ENCODE measurements around the gene TNRC6A. TPM values are rescaled to one million over a fixed set of nuclear protein-coding genes. Genes with fewer than 3 reads are reported as not detected.

The TNRC6A gene
- total and polyA plus RNA-seq, 10 of the 15 experiments (the other 5 are each of a cell fraction or from before 2014, with no cell fraction given) = 4.6 to 41.3 (median 29.7) TPM

DNA sequence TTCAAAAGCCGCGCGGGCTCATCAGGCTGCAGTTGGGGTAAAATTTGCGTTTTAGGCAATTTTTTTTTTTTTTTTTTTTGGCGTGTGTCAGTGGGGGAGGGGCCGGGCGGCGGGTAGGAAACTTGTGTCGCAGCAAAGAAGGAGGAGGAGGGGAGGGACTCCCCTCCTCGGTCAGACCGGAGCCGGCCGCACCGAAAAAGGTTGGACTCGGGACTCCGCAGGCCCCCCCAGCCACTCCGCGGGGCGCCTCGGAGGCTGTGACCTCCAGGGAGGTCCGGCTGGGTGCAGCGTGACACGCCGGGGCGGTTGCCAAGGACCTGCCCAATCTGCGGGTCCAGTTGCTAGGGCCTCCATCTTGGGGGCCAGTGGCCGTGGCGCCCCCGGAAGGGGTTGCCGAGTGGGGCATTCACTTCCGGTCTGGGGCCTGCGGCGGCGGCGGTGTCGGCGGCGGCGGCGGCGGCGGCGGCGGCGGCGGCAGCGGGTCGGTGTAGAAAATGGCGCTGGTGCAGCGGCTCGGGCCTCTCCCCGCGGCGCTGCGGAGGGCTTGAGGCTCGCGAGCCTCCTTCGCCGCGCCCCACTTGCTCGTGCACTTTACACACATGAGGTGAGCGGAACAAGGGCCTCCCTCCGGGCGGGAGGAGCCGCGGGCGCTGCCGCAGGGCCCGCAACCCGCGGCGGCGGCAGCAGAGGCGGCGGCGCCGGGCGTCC lies at the start of gene TNRC6A (continued):
- TF ChIP-seq, protein P1, sequence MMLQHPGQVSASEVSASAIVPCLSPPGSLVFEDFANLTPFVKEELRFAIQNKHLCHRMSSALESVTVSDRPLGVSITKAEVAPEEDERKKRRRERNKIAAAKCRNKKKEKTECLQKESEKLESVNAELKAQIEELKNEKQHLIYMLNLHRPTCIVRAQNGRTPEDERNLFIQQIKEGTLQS (IDR thresholded peaks at IDR 0.05; ENCODE audit: borderline replicate concordance, extremely low read depth, low read depth, low read length) = no peak
- TF ChIP-seq, protein P2, sequence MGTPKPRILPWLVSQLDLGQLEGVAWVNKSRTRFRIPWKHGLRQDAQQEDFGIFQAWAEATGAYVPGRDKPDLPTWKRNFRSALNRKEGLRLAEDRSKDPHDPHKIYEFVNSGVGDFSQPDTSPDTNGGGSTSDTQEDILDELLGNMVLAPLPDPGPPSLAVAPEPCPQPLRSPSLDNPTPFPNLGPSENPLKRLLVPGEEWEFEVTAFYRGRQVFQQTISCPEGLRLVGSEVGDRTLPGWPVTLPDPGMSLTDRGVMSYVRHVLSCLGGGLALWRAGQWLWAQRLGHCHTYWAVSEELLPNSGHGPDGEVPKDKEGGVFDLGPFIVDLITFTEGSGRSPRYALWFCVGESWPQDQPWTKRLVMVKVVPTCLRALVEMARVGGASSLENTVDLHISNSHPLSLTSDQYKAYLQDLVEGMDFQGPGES (IDR thresholded peaks at IDR 0.05) = no peak
- TF ChIP-seq, protein P3, sequence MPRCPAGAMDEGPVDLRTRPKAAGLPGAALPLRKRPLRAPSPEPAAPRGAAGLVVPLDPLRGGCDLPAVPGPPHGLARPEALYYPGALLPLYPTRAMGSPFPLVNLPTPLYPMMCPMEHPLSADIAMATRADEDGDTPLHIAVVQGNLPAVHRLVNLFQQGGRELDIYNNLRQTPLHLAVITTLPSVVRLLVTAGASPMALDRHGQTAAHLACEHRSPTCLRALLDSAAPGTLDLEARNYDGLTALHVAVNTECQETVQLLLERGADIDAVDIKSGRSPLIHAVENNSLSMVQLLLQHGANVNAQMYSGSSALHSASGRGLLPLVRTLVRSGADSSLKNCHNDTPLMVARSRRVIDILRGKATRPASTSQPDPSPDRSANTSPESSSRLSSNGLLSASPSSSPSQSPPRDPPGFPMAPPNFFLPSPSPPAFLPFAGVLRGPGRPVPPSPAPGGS (IDR thresholded peaks at IDR 0.05; ENCODE audit: borderline replicate concordance, insufficient read depth, low read depth, low read length, poor library complexity, severe bottlenecking) = no peak
- TF ChIP-seq EED (IDR thresholded peaks at IDR 0.05; ENCODE audit: low read depth) = no peak
- TF ChIP-seq JUND (IDR thresholded peaks at IDR 0.05; ENCODE audit: low read depth, low read length) = no peak
- TF ChIP-seq, protein P4, sequence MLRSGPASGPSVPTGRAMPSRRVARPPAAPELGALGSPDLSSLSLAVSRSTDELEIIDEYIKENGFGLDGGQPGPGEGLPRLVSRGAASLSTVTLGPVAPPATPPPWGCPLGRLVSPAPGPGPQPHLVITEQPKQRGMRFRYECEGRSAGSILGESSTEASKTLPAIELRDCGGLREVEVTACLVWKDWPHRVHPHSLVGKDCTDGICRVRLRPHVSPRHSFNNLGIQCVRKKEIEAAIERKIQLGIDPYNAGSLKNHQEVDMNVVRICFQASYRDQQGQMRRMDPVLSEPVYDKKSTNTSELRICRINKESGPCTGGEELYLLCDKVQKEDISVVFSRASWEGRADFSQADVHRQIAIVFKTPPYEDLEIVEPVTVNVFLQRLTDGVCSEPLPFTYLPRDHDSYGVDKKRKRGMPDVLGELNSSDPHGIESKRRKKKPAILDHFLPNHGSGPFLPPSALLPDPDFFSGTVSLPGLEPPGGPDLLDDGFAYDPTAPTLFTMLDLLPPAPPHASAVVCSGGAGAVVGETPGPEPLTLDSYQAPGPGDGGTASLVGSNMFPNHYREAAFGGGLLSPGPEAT (IDR thresholded peaks at IDR 0.05; ENCODE audit: low read depth) = peak; percentile 46; the same call in 1 of the 2 replicates
- TF ChIP-seq, protein P5, sequence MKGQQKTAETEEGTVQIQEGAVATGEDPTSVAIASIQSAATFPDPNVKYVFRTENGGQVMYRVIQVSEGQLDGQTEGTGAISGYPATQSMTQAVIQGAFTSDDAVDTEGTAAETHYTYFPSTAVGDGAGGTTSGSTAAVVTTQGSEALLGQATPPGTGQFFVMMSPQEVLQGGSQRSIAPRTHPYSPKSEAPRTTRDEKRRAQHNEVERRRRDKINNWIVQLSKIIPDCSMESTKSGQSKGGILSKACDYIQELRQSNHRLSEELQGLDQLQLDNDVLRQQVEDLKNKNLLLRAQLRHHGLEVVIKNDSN (IDR thresholded peaks at IDR 0.05; ENCODE audit: borderline replicate concordance, extremely low read length, insufficient read depth, low read depth, low read length) = no peak
- TF ChIP-seq SRF (IDR thresholded peaks at IDR 0.05; ENCODE audit: low read depth in 2 of 2, low read length in 2 of 2) = peak; percentile 90 to 91
- TF ChIP-seq, protein P6, sequence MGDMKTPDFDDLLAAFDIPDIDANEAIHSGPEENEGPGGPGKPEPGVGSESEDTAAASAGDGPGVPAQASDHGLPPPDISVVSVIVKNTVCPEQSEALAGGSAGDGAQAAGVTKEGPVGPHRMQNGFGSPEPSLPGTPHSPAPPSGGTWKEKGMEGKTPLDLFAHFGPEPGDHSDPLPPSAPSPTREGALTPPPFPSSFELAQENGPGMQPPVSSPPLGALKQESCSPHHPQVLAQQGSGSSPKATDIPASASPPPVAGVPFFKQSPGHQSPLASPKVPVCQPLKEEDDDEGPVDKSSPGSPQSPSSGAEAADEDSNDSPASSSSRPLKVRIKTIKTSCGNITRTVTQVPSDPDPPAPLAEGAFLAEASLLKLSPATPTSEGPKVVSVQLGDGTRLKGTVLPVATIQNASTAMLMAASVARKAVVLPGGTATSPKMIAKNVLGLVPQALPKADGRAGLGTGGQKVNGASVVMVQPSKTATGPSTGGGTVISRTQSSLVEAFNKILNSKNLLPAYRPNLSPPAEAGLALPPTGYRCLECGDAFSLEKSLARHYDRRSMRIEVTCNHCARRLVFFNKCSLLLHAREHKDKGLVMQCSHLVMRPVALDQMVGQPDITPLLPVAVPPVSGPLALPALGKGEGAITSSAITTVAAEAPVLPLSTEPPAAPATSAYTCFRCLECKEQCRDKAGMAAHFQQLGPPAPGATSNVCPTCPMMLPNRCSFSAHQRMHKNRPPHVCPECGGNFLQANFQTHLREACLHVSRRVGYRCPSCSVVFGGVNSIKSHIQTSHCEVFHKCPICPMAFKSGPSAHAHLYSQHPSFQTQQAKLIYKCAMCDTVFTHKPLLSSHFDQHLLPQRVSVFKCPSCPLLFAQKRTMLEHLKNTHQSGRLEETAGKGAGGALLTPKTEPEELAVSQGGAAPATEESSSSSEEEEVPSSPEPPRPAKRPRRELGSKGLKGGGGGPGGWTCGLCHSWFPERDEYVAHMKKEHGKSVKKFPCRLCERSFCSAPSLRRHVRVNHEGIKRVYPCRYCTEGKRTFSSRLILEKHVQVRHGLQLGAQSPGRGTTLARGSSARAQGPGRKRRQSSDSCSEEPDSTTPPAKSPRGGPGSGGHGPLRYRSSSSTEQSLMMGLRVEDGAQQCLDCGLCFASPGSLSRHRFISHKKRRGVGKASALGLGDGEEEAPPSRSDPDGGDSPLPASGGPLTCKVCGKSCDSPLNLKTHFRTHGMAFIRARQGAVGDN (IDR thresholded peaks at IDR 0.05) = peak; percentile 58; the same call in 1 of the 2 replicates
- TF ChIP-seq ZSCAN29 (IDR thresholded peaks at IDR 0.05) = peak; percentile 30; the same call in 1 of the 2 replicates
- TF ChIP-seq DPF2 (IDR thresholded peaks at IDR 0.05) = peak; percentile 84
- TF ChIP-seq ESRRA (IDR thresholded peaks at IDR 0.05; ENCODE audit: low read length) = no peak
- TF ChIP-seq MXI1 (IDR thresholded peaks at IDR 0.05; ENCODE audit: low read depth, low read length) = peak; percentile 94; the same call in 1 of the 2 replicates
- no peak for TF ChIP-seq WRNIP1 (IDR thresholded peaks at IDR 0.05; ENCODE audit: borderline replicate concordance, low read depth, low read length)
- TF ChIP-seq TBL1XR1 (IDR thresholded peaks at IDR 0.05; ENCODE audit: low read depth, low read length) = 0 out of 2 replicates have a peak, but pooled peaks have one; percentile 55
- no peak for TF ChIP-seq PML (IDR thresholded peaks at IDR 0.05; ENCODE audit: low read length)
- TF ChIP-seq, protein P7, sequence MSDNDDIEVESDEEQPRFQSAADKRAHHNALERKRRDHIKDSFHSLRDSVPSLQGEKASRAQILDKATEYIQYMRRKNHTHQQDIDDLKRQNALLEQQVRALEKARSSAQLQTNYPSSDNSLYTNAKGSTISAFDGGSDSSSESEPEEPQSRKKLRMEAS (IDR thresholded peaks at IDR 0.05; ENCODE audit: low read depth, low read length) = peak; percentile 69; the same call in 1 of the 2 replicates
